ENCODE measurements around the gene RNF141. TPM values are rescaled to one million over a fixed set of nuclear protein-coding genes. Genes with fewer than 3 reads are reported as not detected.

Gene RNF141
- total and polyA plus RNA-seq, 10 of the 15 experiments (the other 5 are each of a cell fraction or from before 2014, with no cell fraction given) = 7.6 to 36.8 (median 13.6) TPM

DNA sequence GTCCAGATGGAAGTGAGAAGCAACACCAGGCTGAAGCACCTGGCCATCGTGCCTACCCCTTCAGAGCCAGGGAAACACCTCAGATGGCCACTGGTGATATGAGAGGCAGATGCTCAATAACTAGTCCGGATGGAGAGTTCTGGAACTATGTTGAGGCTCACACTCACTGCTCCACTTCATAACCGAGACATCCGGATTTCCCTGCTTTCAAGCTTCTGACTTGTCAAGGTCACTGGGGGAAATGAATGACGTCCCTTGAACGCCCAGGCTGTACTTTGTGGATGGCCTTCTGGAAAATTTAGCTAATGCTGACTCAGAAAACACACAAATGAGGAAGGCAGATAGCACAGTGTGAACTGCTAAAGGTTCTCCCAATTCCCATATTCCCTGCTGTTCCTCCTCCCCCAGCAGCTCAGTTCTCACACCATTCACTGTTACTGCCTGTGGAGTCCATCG, 27.5 kb upstream of the RNF141 start, which contains the start of gene LYVE1:
TSS of gene LYVE1 (minus strand) at position 180 of the 456 bp plus-strand sequence. CDS start at position 47, 133 bp downstream.
- ATAC-seq (no peak), FAIRE-seq (no peak), DNase-seq (ENCODE audit: low read depth, low spot score) (no peak)
- no peaks in the 10 kb centered on the region for H3K9me3 ChIP-seq (replicated peaks; ENCODE audit: control insufficient read depth, insufficient read depth, low read length)
- ChIA-PET POLR2A (no interaction called here), CTCF (no interaction called here), SMC1A (ENCODE audit: uncharacterized antibody, unreplicated experiment) (interaction anchor here (0.8 kb wide), 1 partner anchor 37 kb away, joined by 3 read pairs; no protein-coding TSS in a partner anchor), RAD21 (ENCODE audit: unreplicated experiment) (no interaction called here)
- no peaks in the 10 kb centered on the region for H3K4me1 ChIP-seq (ENCODE audit: control insufficient read depth, insufficient read depth, low read length)
- H3K27me3 ChIP-seq (replicated peaks in 1 of 2; ENCODE audit: control insufficient read depth in 2 of 2, insufficient read depth in 2 of 2, low read length in 1 of 2) = peaks cover 0 to 3% of the 10 kb centered on the region in 2 experiments; a peak in 2 of 4 replicates
- no peak within 1 kb of the TSS for H3K9ac ChIP-seq (ENCODE audit: control insufficient read depth, insufficient read depth, low read length)
- H3K79me2 ChIP-seq (ENCODE audit: control insufficient read depth, insufficient read depth, low read length) = no peaks in the 10 kb centered on the region
- H2AFZ ChIP-seq (ENCODE audit: control insufficient read depth, low read depth, low read length) = no peak within 1 kb of the TSS
- no peaks in the 10 kb centered on the region for H3K36me3 ChIP-seq (ENCODE audit: control insufficient read depth in 2 of 2, insufficient read depth in 2 of 2, low read length in 1 of 2)
- H3K4me3 ChIP-seq = no peak within 1 kb of the TSS
- intact Hi-C loops (cut with micrococcal nuclease; ENCODE audit: unreplicated experiment) (no loop called here), in situ Hi-C loops (cut with MboI) (no loop called here)
- no TSS peak for BruUV-seq (replicated peaks)
- no peaks in the 10 kb centered on the region for H4K20me1 ChIP-seq (ENCODE audit: control insufficient read depth, insufficient read depth)
- no peak within 1 kb of the TSS for H3K4me2 ChIP-seq (ENCODE audit: control insufficient read depth, insufficient read depth)
- no peak for TF ChIP-seq GATAD2B (conservative IDR thresholded peaks at IDR 0.05; ENCODE audit: low read depth)
- TF ChIP-seq KDM1A (IDR thresholded peaks at IDR 0.05; ENCODE audit: borderline replicate concordance) = no peak
- no peak for TF ChIP-seq HDAC6 (IDR thresholded peaks at IDR 0.05; ENCODE audit: unreplicated experiment)
- 30% methylated on average over 7 of the region's 7 CpGs for WGBS (ENCODE audit: insufficient coverage, insufficient replicate concordance, low lambda C conversion rate, missing lambda C conversion rate)
- no peak within 1 kb of the TSS for H3K27ac ChIP-seq (ENCODE audit: control insufficient read depth, insufficient read depth)

GRCh38 chr11:10567446-10567845, 26.5 kb upstream of the RNF141 start:
- TF ChIP-seq ZZZ3 (IDR thresholded peaks at IDR 0.05; ENCODE audit: control insufficient read depth, insufficient read length, low read depth) (no peak), KLF5 (IDR thresholded peaks at IDR 0.05; ENCODE audit: partially characterized antibody) (no peak), CEBPB (IDR thresholded peaks at IDR 0.05; ENCODE audit: borderline replicate concordance in 1 of 2, low read depth in 2 of 2, low read length in 2 of 2) (no peak), MYC (IDR thresholded peaks at IDR 0.05; ENCODE audit: insufficient read depth, insufficient read length, insufficient replicate concordance, low read length, severe bottlenecking) (no peak), ESRRA (IDR thresholded peaks at IDR 0.05; ENCODE audit: low read length) (no peak), CBFB (IDR thresholded peaks at IDR 0.05; ENCODE audit: low read depth) (no peak), ASH2L (IDR thresholded peaks at IDR 0.05; ENCODE audit: borderline replicate concordance, low read depth) (no peak)
- TF ChIP-seq, protein P1, sequence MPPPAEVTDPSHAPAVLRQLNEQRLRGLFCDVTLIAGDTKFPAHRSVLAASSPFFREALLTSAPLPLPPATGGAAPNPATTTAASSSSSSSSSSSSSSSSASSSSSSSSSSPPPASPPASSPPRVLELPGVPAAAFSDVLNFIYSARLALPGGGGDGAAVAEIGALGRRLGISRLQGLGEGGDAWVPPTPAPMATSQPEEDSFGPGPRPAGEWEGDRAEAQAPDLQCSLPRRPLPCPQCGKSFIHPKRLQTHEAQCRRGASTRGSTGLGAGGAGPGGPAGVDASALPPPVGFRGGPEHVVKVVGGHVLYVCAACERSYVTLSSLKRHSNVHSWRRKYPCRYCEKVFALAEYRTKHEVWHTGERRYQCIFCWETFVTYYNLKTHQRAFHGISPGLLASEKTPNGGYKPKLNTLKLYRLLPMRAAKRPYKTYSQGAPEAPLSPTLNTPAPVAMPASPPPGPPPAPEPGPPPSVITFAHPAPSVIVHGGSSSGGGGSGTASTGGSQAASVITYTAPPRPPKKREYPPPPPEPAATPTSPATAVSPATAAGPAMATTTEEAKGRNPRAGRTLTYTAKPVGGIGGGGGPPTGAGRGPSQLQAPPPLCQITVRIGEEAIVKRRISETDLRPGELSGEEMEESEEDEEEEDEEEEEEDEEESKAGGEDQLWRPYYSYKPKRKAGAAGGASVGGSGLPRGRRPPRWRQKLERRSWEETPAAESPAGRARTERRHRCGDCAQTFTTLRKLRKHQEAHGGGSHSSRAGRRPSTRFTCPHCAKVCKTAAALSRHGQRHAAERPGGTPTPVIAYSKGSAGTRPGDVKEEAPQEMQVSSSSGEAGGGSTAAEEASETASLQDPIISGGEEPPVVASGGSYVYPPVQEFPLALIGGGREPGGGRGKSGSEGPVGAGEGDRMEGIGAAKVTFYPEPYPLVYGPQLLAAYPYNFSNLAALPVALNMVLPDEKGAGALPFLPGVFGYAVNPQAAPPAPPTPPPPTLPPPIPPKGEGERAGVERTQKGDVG (CRISPR knock-in tag; IDR thresholded peaks at IDR 0.05) = no peak
- POLR2A ChIA-PET = no interaction called here

More at GRCh38 chr11:10567446-10567845, 26.5 kb upstream of the RNF141 start:
- ATAC-seq = no peak
- SMC1A ChIA-PET (ENCODE audit: uncharacterized antibody, unreplicated experiment) = no interaction called here
- no TSS peak for BruUV-seq (replicated peaks)
- no peak overlapping the region for H2AFZ ChIP-seq (ENCODE audit: control insufficient read depth, low read depth, low read length)
- H3K36me3 ChIP-seq (ENCODE audit: control insufficient read depth in 2 of 2, insufficient read depth in 2 of 2, low read length in 1 of 2) = no peaks in the 10 kb centered on the region
- H3K4me2 ChIP-seq (ENCODE audit: control insufficient read depth, insufficient read depth) = no peak overlapping the region
- H3K4me3 ChIP-seq = no peak overlapping the region
- no peak for FAIRE-seq
- no peaks in the 10 kb centered on the region for H3K79me2 ChIP-seq (ENCODE audit: control insufficient read depth, insufficient read depth, low read length)
- no peak for DNase-seq (ENCODE audit: low read depth, low spot score)
- H3K9me3 ChIP-seq (replicated peaks; ENCODE audit: control insufficient read depth, insufficient read depth, low read length) = no peaks in the 10 kb centered on the region
- peaks cover 0 to 1% of the 10 kb centered on the region in 2 experiments; a peak in 2 of 4 replicates for H3K27me3 ChIP-seq (replicated peaks in 1 of 2; ENCODE audit: control insufficient read depth in 2 of 2, insufficient read depth in 2 of 2, low read length in 1 of 2)
- no peaks in the 10 kb centered on the region for H4K20me1 ChIP-seq (ENCODE audit: control insufficient read depth, insufficient read depth)
- in situ Hi-C loops (cut with MboI) = no loop called here
- WGBS (ENCODE audit: insufficient coverage, insufficient replicate concordance, low lambda C conversion rate, missing lambda C conversion rate) = 71% methylated on average over 2 of the region's 2 CpGs
- RAD21 ChIA-PET (ENCODE audit: unreplicated experiment) = no interaction called here
- CTCF ChIA-PET = no interaction called here
- no peak overlapping the region for H3K9ac ChIP-seq (ENCODE audit: control insufficient read depth, insufficient read depth, low read length)
- H3K4me1 ChIP-seq (ENCODE audit: control insufficient read depth, insufficient read depth, low read length) = no peaks in the 10 kb centered on the region
- intact Hi-C loops (cut with micrococcal nuclease; ENCODE audit: unreplicated experiment) = no loop called here
- no peak overlapping the region for H3K27ac ChIP-seq (ENCODE audit: control insufficient read depth, insufficient read depth)

All from GM12878 (cell line).